Fibroblast of skin of left quadriceps (primary cell): ENCODE measurements around the gene PPIP5K1.

Source experiments
- DNase-seq, 2 experiments: peaks; one replicate each; pipeline ENCODE4 v3.0.0-alpha.2; 2013; ENCODE audit warnings: low read depth in 2 of 2

PPIP5K1 gene

GRCh38 chr15:43488790-43489189, 101.2 kb downstream of the PPIP5K1 start:
- no peak for DNase-seq

DNA sequence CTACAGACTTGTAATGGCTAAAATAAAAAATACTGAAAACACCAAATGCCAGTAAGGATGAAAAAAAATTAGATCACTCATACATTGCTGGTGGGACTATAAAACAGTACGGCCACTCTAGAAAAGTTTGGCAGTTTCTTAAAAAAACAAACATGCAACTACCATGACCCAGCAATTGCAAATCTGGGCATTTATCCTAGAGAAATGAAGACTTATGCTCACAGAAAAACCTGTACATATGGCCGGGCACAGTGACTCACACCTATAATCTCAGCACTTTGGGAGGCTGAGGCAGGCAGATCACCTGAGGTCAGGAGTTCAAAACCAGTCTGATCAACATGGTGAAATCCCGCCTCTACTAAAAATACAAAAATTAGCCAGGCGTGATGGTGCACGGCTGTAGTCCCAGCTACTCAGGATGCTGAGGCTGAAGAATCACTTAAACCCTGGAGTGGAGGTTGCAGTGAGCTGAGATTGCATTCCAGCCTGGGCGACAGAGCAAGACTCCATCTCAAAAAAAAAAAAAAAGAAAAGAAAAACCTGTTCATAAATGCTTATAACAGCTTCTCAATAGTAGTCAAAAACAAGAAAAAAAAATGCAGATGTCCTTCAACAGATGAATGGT, 102.6 kb downstream of the PPIP5K1 start:
- no peak for DNase-seq

- no peak for DNase-seq
Observed at GRCh38 chr15:43484455-43484854, 105.6 kb downstream of the PPIP5K1 start.
